Ishikawa (cell line): ENCODE results near the gene CEP85.

Experiments used
- CEBPB ChIP-seq: IDR thresholded peaks from 2 replicates; pipeline ENCODE4 v1.6.1; 2012
- CREB1 ChIP-seq: IDR thresholded peaks from 2 replicates; pipeline ENCODE4 v1.6.1; 2012; ENCODE audit warnings: low read depth
- EGR1 ChIP-seq: IDR thresholded peaks from 2 replicates; pipeline ENCODE4 v1.6.1; 2012
- EP300 ChIP-seq: IDR thresholded peaks from 2 replicates; pipeline ENCODE4 v1.6.1; 2012; ENCODE audit warnings: borderline replicate concordance
- FOXM1 ChIP-seq: IDR thresholded peaks from 2 replicates; pipeline ENCODE4 v1.6.1; 2012; ENCODE audit warnings: low read depth, borderline replicate concordance
- NFIC ChIP-seq: IDR thresholded peaks from 2 replicates; pipeline ENCODE4 v1.6.1; 2012
- RAD21 ChIP-seq: IDR thresholded peaks from 2 replicates; pipeline ENCODE4 v1.6.1; 2012; ENCODE audit warnings: low read depth
- TAF1 ChIP-seq: IDR thresholded peaks from 2 replicates; pipeline ENCODE4 v1.6.1; 2012; ENCODE audit warnings: low read depth, mild to moderate bottlenecking
- TCF12 ChIP-seq: IDR thresholded peaks from 2 replicates; pipeline ENCODE4 v1.6.1; 2012; ENCODE audit warnings: low read depth
- TEAD4 ChIP-seq: IDR thresholded peaks from 2 replicates; pipeline ENCODE4 v1.6.1; 2012
- YY1 ChIP-seq: IDR thresholded peaks from 2 replicates; pipeline ENCODE4 v1.6.1; 2012; ENCODE audit warnings: low read depth
- ZBTB7A ChIP-seq: IDR thresholded peaks from 2 replicates; pipeline ENCODE4 v1.6.1; 2012; ENCODE audit warnings: low read depth
- TF ChIP-seq, protein P1 (sequence below): IDR thresholded peaks from 2 replicates; pipeline ENCODE4 v1.6.1; 2012
- TF ChIP-seq, protein P2 (sequence below): IDR thresholded peaks from 2 replicates; pipeline ENCODE4 v1.6.1; 2012
- TF ChIP-seq, protein P3 (sequence below): IDR thresholded peaks from 2 replicates; pipeline ENCODE4 v1.6.1; 2012; ENCODE audit warnings: low read depth, mild to moderate bottlenecking

Gene CEP85

DNA sequence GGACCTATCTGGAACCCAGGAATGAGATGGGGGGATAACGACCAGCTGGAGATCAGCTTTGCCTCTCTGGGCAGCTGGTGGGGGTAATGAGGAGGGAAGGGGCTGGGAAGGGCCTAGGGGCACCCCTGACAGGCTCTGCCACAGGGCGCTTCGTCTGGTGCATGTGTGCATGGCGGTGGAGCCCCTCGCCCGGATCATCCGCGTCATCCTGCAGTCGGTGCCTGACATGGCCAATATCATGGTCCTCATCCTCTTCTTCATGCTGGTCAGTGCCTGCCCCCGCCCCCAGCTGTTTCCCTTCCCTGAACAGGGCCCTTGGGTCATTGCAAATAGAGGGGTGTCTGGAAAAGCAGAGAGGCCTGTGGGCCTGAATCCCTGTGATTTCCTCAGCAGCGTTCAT lies 36.2 kb upstream of the CEP85 start:
- no peak for TF ChIP-seq TEAD4
- TF ChIP-seq CEBPB: no peak
- TF ChIP-seq TAF1: no peak
- no peak for TF ChIP-seq CREB1
- TF ChIP-seq, protein P1, sequence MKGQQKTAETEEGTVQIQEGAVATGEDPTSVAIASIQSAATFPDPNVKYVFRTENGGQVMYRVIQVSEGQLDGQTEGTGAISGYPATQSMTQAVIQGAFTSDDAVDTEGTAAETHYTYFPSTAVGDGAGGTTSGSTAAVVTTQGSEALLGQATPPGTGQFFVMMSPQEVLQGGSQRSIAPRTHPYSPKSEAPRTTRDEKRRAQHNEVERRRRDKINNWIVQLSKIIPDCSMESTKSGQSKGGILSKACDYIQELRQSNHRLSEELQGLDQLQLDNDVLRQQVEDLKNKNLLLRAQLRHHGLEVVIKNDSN: no peak
- TF ChIP-seq FOXM1: no peak
- no peak for TF ChIP-seq EP300
- TF ChIP-seq YY1: no peak
- TF ChIP-seq ZBTB7A: no peak
- no peak for TF ChIP-seq TCF12
- no peak for TF ChIP-seq EGR1
- TF ChIP-seq, protein P2, sequence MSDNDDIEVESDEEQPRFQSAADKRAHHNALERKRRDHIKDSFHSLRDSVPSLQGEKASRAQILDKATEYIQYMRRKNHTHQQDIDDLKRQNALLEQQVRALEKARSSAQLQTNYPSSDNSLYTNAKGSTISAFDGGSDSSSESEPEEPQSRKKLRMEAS: no peak

DNA sequence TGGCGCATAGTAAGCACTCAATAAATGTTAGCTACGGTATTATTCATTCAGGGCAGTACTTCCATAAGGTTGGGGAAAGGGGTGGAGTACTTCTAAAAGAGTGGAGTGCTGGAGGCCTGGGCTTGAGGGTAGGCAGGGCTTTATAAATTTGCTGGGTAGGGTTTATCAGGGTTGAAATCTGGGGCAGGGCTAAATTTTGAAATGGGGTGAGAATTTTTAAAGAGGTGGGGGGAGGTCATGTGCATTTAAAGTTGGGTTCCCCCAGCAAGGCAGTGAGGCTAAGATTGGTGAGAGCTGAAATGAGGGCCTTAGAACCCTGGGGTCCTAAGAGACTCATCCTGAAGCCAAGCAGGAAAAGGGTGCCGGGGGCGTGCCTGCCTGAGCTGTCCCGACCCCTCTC lies 33.6 kb upstream of the CEP85 start:
- TF ChIP-seq RAD21: no peak
- no peak for TF ChIP-seq EGR1
- TF ChIP-seq TCF12: no peak
- no peak for TF ChIP-seq TAF1
- TF ChIP-seq, protein P1: no peak
- TF ChIP-seq FOXM1: no peak
- no peak for TF ChIP-seq ZBTB7A

DNA sequence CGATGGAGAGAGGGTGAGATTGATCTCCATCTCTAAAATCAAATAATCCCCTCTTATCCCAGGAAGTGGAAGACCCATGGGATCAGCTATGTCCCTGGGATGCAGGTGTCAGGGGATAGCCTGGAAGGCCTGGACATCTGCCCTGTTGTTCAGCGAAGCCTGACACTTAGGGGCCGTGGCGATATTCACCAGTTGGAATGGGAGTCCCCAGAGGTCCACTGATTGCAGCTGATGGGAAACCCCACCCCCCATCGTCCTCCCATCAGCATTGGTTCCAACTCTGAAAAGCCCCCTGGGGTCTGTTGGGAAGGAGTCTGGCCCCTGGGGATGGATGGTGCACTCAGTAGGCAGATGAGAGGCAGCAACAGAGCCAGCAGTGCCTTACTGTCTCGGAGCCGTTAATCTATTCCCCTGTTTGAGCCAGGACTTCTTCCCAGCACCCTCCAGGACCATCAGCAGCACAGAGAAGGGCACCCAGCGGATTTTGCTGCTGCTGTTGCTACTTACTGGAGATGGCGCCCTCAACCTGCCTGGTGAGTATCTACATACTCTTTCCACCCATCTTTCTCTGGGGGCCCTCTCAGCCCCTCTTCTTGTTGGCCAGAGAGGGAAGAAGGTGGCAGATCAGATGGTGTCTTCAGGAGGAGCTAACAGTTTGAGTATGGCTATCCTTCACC lies 30.2 kb upstream of the CEP85 start:
- TF ChIP-seq YY1: no peak
- no peak for TF ChIP-seq TEAD4
- TF ChIP-seq RAD21: peak; percentile 54
- no peak for TF ChIP-seq CEBPB
- TF ChIP-seq FOXM1: no peak
- no peak for TF ChIP-seq EGR1

DNA sequence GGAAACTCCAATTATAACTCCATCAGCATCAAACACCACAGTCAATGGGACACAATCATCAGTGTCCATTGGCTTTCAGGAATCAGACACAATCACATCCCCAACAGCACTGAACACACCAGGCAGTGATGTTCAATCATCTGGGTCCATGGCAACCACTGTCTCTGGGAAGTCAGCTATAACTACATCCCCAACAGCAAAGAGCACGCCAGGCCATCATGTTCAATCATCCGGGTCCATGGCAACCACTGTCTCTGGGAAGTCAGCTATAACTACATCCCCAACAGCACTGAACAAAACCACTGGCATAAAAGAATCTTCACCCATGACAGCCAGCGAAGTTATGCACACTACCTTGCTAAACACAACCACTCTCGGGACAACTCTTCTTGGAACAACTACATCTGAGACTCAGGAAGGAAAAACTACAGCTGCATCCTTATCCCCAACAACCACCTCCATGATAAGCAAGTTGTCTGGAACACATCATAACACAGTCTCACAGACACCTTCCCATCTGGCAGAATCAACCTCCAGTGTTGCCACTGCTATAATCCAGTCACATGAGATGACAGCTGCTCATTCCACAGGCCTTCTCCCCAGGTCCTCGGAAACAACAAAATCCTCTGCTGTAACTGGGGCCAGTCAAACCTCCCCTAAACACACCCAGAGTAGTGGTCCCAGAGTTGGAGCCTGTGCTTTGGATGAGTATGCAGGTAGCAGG lies 23.7 kb upstream of the CEP85 start:
- TF ChIP-seq, protein P1: no peak
- TF ChIP-seq, protein P3, sequence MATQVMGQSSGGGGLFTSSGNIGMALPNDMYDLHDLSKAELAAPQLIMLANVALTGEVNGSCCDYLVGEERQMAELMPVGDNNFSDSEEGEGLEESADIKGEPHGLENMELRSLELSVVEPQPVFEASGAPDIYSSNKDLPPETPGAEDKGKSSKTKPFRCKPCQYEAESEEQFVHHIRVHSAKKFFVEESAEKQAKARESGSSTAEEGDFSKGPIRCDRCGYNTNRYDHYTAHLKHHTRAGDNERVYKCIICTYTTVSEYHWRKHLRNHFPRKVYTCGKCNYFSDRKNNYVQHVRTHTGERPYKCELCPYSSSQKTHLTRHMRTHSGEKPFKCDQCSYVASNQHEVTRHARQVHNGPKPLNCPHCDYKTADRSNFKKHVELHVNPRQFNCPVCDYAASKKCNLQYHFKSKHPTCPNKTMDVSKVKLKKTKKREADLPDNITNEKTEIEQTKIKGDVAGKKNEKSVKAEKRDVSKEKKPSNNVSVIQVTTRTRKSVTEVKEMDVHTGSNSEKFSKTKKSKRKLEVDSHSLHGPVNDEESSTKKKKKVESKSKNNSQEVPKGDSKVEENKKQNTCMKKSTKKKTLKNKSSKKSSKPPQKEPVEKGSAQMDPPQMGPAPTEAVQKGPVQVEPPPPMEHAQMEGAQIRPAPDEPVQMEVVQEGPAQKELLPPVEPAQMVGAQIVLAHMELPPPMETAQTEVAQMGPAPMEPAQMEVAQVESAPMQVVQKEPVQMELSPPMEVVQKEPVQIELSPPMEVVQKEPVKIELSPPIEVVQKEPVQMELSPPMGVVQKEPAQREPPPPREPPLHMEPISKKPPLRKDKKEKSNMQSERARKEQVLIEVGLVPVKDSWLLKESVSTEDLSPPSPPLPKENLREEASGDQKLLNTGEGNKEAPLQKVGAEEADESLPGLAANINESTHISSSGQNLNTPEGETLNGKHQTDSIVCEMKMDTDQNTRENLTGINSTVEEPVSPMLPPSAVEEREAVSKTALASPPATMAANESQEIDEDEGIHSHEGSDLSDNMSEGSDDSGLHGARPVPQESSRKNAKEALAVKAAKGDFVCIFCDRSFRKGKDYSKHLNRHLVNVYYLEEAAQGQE: no peak
- TF ChIP-seq CEBPB: no peak
- TF ChIP-seq ZBTB7A: no peak
- TF ChIP-seq TEAD4: no peak
- no peak for TF ChIP-seq CREB1
- no peak for TF ChIP-seq RAD21
- TF ChIP-seq NFIC: no peak
- TF ChIP-seq, protein P2: no peak
- no peak for TF ChIP-seq EP300

DNA sequence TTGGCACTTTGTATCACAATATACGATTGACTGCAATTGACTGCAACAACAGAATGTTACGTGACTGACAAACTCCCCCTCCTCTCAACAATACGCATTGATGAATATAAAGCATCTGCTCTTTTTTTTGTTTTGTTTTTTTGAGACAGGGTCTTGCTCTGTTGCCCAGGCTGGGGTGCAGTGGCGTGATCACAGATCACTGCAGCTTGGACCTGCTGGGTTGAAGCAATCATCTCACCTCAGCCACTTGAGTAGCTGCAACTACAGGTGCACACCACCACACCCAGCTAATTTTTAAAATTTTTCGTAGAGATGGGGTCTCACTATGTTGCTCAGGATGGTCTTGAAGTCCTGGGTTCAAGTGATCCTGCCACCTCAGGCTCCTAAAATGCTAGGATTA lies 21.3 kb upstream of the CEP85 start:
- TF ChIP-seq TAF1: no peak
- TF ChIP-seq RAD21: no peak
- no peak for TF ChIP-seq TEAD4
- TF ChIP-seq, protein P3: no peak
- no peak for TF ChIP-seq EGR1
- TF ChIP-seq ZBTB7A: no peak
- TF ChIP-seq, protein P2: no peak
- TF ChIP-seq CEBPB: no peak
- TF ChIP-seq TCF12: no peak
- no peak for TF ChIP-seq NFIC
- no peak for TF ChIP-seq YY1
- TF ChIP-seq, protein P1: no peak
- no peak for TF ChIP-seq FOXM1
- no peak for TF ChIP-seq CREB1
- TF ChIP-seq EP300: no peak
